Heart left ventricle (tissue), 13 donors: ENCODE measurements around the gene NOS1AP.

Experiments
- POLR2A ChIP-seq, 2 donors: fragments of 450-650 bp; IDR thresholded peaks; one replicate each; pipeline ENCODE4 v1.6.1; 2017; ENCODE audit warnings: antibody characterized with exemption in 2 of 2, mild to moderate bottlenecking in 2 of 2, moderate library complexity in 2 of 2
- TF ChIP-seq, protein P1 (sequence below), 12 donors: fragments of 200-600 bp; sonication (generic) in 4 of 12; IDR thresholded peaks; one replicate each; pipeline versions ENCODE4 v1.5.0 to v1.8.0; 2018 to 2022; ENCODE audit warnings: antibody characterized with exemption in 12 of 12, mild to moderate bottlenecking in 5 of 12
- donor health status: ischemic (EF 13 %, LVEDD 7.1; RV severe dilation, severe dysfunction).
- donor health status: DM: no; HTN: yes; CAD: no.
- donor health status: DM: no; HTN: no; CAD: no.
- donor health status: ischemic (EF 25% LVEDD 6.9; RV normal size, moderate dysfunction).
- donor health status: ischemic (EF 25% LVEDD 5.7; RV mildly dilated, moderate dysfunction).
- donor health status: ischemic (EF 35%, LVEDD 5.7; RV mildly dilated, moderate dysfunction).
- donor health status: nonischemic (EF 11% LVEDD 7.7; RV severe dilation, severe dysfunction).
- donor health status: DM: yes; HTN: yes; CAD: no.
- donor health status: PGD.
- donor health status: ischemic (EF 29% LVEDD 5.4; RV normal size, mild dysfunction).
- donor health status: nonischemic (EF 23%, LVEDD 6.1; RV moderate dilation, normal function).

GRCh38 chr1:162336621-162337285 lies 267.3 kb downstream of the NOS1AP start:
- TF ChIP-seq, protein P1, sequence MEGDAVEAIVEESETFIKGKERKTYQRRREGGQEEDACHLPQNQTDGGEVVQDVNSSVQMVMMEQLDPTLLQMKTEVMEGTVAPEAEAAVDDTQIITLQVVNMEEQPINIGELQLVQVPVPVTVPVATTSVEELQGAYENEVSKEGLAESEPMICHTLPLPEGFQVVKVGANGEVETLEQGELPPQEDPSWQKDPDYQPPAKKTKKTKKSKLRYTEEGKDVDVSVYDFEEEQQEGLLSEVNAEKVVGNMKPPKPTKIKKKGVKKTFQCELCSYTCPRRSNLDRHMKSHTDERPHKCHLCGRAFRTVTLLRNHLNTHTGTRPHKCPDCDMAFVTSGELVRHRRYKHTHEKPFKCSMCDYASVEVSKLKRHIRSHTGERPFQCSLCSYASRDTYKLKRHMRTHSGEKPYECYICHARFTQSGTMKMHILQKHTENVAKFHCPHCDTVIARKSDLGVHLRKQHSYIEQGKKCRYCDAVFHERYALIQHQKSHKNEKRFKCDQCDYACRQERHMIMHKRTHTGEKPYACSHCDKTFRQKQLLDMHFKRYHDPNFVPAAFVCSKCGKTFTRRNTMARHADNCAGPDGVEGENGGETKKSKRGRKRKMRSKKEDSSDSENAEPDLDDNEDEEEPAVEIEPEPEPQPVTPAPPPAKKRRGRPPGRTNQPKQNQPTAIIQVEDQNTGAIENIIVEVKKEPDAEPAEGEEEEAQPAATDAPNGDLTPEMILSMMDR (IDR thresholded peaks at IDR 0.05) = no peak
- no peak for TF ChIP-seq POLR2A (IDR thresholded peaks at IDR 0.05)
